ENCODE results near the gene CHCHD6.

Gene CHCHD6

GRCh38 chr3:126895178-126896066 is 191.4 kb downstream of the CHCHD6 start:
- no peak for DNase-seq (ENCODE audit: low read depth in 3 of 3)

- DNase-seq (ENCODE audit: low read depth in 3 of 3), result no peak
Measured at GRCh38 chr3:126896067-126896441, 192.0 kb downstream of the CHCHD6 start.

GRCh38 chr3:126896968-126897367 is 192.9 kb downstream of the CHCHD6 start:
- DNase-seq (ENCODE audit: low read depth in 3 of 3), result no peak

GRCh38 chr3:126897943-126898342 is 193.9 kb downstream of the CHCHD6 start:
- DNase-seq (ENCODE audit: low read depth in 3 of 3), result no peak

- no peak for DNase-seq (ENCODE audit: low read depth in 3 of 3)
Measured at GRCh38 chr3:126900859-126901540, 197.0 kb downstream of the CHCHD6 start.

GRCh38 chr3:126901631-126902030 is 197.6 kb downstream of the CHCHD6 start:
- no peak for DNase-seq (ENCODE audit: low read depth in 3 of 3)

GRCh38 chr3:126903521-126903920 is 199.5 kb downstream of the CHCHD6 start:
- no peak for DNase-seq (ENCODE audit: low read depth in 3 of 3)

- no peak for DNase-seq (ENCODE audit: low read depth in 3 of 3)
Measured at GRCh38 chr3:126907557-126907956, 203.5 kb downstream of the CHCHD6 start.

- no peak for DNase-seq (ENCODE audit: low read depth in 3 of 3)
Measured at GRCh38 chr3:126908752-126909275, 204.8 kb downstream of the CHCHD6 start.

- no peak for DNase-seq (ENCODE audit: low read depth in 3 of 3)
Measured at GRCh38 chr3:126910231-126910630, 206.2 kb downstream of the CHCHD6 start.

GRCh38 chr3:126911162-126912026 is 207.4 kb downstream of the CHCHD6 start:
- peak in 2 of 3 experiments; percentile 5 to 28 for DNase-seq (ENCODE audit: low read depth in 3 of 3)

GRCh38 chr3:126912027-126912422 is 208.0 kb downstream of the CHCHD6 start:
- no peak for DNase-seq (ENCODE audit: low read depth in 3 of 3)

- no peak for DNase-seq (ENCODE audit: low read depth in 3 of 3)
Measured at GRCh38 chr3:126912491-126913195, 208.6 kb downstream of the CHCHD6 start.

GRCh38 chr3:126913524-126913923 is 209.5 kb downstream of the CHCHD6 start:
- DNase-seq (ENCODE audit: low read depth in 3 of 3), result no peak

GRCh38 chr3:126914226-126914625 is 210.2 kb downstream of the CHCHD6 start:
- DNase-seq (ENCODE audit: low read depth in 3 of 3), result no peak

GRCh38 chr3:126915015-126915414 is 211.0 kb downstream of the CHCHD6 start:
- no peak for DNase-seq (ENCODE audit: low read depth in 3 of 3)

GRCh38 chr3:126916546-126916945 is 212.5 kb downstream of the CHCHD6 start:
- no peak for DNase-seq (ENCODE audit: low read depth in 3 of 3)

GRCh38 chr3:126917232-126917804 is 213.3 kb downstream of the CHCHD6 start:
- no peak for DNase-seq (ENCODE audit: low read depth in 3 of 3)

GRCh38 chr3:126918355-126918821 is 214.3 kb downstream of the CHCHD6 start:
- DNase-seq (ENCODE audit: low read depth in 3 of 3), result no peak

- no peak for DNase-seq (ENCODE audit: low read depth in 3 of 3)
Measured at GRCh38 chr3:126921085-126921824, 217.2 kb downstream of the CHCHD6 start.
